ENCODE measurements around the gene GH1. TPM values are rescaled to one million over a fixed set of nuclear protein-coding genes. Genes with fewer than 3 reads are reported as not detected.

Gene GH1
- total and polyA plus RNA-seq, 4 donors, result 5.5 TPM; not detected in 3

DNA sequence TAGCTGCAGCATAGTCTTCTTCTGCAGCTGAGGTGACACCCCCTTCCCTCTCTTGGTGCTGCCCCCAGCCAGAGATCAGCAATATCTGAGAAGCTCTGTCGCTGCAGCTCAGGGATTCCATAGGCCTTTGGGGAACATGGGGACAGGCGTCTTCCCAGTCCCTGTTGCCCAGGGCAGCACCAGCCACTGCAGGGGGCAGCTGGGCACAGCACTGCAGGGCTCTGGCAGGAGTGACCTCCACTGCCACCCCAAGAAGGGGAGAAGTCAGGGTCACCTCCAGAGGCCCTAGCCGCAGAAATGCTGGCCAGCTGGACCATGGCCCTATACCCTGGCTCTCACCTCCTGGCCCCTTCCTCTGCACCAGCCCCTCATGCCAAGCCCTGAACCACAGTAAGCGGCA is 37.2 kb upstream of the GH1 start:
- H3K9me3 ChIP-seq (ENCODE audit: control insufficient read depth, insufficient read depth, low read length), result no peaks in the 10 kb centered on the region
- H3K27ac ChIP-seq (ENCODE audit: low read depth, low read length), result no peak overlapping the region
- no peaks in the 10 kb centered on the region for H3K4me1 ChIP-seq (ENCODE audit: control insufficient read depth, insufficient read depth, low read length)
- WGBS (ENCODE audit: insufficient coverage), result 88% methylated on average over 4 of the region's 4 CpGs
- no peaks in the 10 kb centered on the region for H3K36me3 ChIP-seq (ENCODE audit: control insufficient read depth, insufficient read depth, low read length)
- DNase-seq (ENCODE audit: low read depth in 4 of 6, low spot score in 6 of 6), result no peak
- no peak overlapping the region for H3K4me3 ChIP-seq (ENCODE audit: low read depth, low read length)
- H3K27me3 ChIP-seq (ENCODE audit: control insufficient read depth, insufficient read depth, low read length), result peaks cover 4% of the 10 kb centered on the region

DNA sequence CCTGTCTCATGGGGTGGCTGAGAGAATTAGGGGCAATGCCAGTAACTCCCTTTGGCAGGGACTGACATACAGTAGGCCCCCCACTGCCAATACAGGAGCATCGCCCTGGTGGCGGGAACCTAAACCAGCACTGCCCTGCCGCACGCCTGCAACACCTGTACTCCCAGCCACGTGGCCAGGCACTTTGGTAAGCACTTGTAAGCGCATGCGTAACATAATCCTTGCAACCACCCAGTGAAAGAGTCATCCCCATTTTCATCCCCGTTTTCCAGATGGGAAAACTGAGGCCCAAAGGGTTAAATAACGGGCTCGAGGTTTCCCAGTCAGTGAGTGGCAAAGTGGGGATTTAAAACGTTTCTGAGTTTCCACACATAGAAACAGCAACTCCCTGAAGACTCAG is 36.6 kb upstream of the GH1 start:
- H3K4me1 ChIP-seq (ENCODE audit: control insufficient read depth, insufficient read depth, low read length), result no peaks in the 10 kb centered on the region
- H3K9me3 ChIP-seq (ENCODE audit: control insufficient read depth, insufficient read depth, low read length), result no peaks in the 10 kb centered on the region
- WGBS (ENCODE audit: insufficient coverage), result 81% methylated on average over 8 of the region's 11 CpGs
- H3K36me3 ChIP-seq (ENCODE audit: control insufficient read depth, insufficient read depth, low read length), result no peaks in the 10 kb centered on the region
- H3K27me3 ChIP-seq (ENCODE audit: control insufficient read depth, insufficient read depth, low read length), result no peaks in the 10 kb centered on the region
- DNase-seq (ENCODE audit: low read depth in 4 of 6, low spot score in 6 of 6), result no peak
- no peak overlapping the region for H3K4me3 ChIP-seq (ENCODE audit: low read depth, low read length)
- no peak overlapping the region for H3K27ac ChIP-seq (ENCODE audit: low read depth, low read length)

- no peaks in the 10 kb centered on the region for H3K4me1 ChIP-seq (ENCODE audit: control insufficient read depth, insufficient read depth, low read length)
- WGBS (ENCODE audit: insufficient coverage), result 48% methylated on average over 2 of the region's 11 CpGs
Measured at GRCh38 chr17:63954402-63955063, 35.9 kb upstream of the GH1 start.

GRCh38 chr17:63950940-63951907 is 32.6 kb upstream of the GH1 start:
- no peak for DNase-seq (ENCODE audit: low read depth in 4 of 6, low spot score in 6 of 6)
- 92% methylated on average over 27 of the region's 29 CpGs for WGBS (ENCODE audit: insufficient coverage)
- Histone ChIP-seq H3K4me1 (ENCODE audit: control insufficient read depth, insufficient read depth, low read length) (peaks cover 6% of the 10 kb centered on the region), H3K36me3 (ENCODE audit: control insufficient read depth, insufficient read depth, low read length) (no peaks in the 10 kb centered on the region), H3K27me3 (ENCODE audit: control insufficient read depth, insufficient read depth, low read length) (no peaks in the 10 kb centered on the region), H3K9me3 (ENCODE audit: control insufficient read depth, insufficient read depth, low read length) (no peaks in the 10 kb centered on the region), H3K4me3 (ENCODE audit: low read depth, low read length) (no peak overlapping the region), H3K27ac (ENCODE audit: low read depth, low read length) (no peak overlapping the region)

More at GRCh38 chr17:63954402-63955063, 35.9 kb upstream of the GH1 start:
- Histone ChIP-seq H3K27me3 (ENCODE audit: control insufficient read depth, insufficient read depth, low read length) (no peaks in the 10 kb centered on the region), H3K9me3 (ENCODE audit: control insufficient read depth, insufficient read depth, low read length) (no peaks in the 10 kb centered on the region), H3K4me3 (ENCODE audit: low read depth, low read length) (no peak overlapping the region), H3K27ac (ENCODE audit: low read depth, low read length) (no peak overlapping the region), H3K36me3 (ENCODE audit: control insufficient read depth, insufficient read depth, low read length) (no peaks in the 10 kb centered on the region)
- no peak for DNase-seq (ENCODE audit: low read depth in 4 of 6, low spot score in 6 of 6)

DNA sequence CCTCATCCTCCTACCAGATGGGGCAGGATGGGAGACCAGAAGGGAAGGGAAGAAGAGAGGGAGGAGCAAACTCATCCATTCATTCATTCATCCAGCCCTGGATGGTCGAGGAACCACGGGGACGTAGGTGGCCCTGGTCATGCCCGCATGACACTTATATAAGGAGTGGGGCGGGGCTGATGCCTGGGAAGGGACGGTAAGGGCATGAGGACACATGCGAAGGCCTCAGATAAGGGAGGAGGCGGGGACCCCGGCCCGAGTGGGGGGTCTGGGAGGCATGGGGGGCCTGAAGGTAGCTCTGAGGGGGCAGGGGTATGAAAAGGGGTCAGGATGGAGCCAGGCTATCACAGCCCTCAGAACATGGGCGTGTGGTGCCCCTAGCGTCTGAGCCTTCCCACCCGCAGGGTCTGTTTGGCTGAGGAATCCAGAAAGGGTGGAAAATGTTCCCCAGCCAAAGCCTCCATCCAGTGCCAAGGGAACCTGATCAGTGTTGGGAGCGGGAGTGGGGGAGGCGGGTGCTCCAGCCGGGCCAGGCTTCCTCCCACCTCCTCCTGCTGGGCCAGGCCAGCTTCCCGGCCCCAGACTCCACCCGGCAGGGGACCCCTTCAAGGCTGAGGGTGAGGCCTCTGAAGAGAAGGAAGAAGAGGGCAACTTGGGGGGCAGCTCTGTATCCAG is 31.1 kb upstream of the GH1 start:
- H3K4me3 ChIP-seq (ENCODE audit: low read depth, low read length), result no peak overlapping the region
- no peaks in the 10 kb centered on the region for H3K9me3 ChIP-seq (ENCODE audit: control insufficient read depth, insufficient read depth, low read length)
- WGBS (ENCODE audit: insufficient coverage), result 82% methylated on average over 10 of the region's 18 CpGs
- no peak overlapping the region for H3K27ac ChIP-seq (ENCODE audit: low read depth, low read length)
- no peaks in the 10 kb centered on the region for H3K36me3 ChIP-seq (ENCODE audit: control insufficient read depth, insufficient read depth, low read length)
- peaks cover 6% of the 10 kb centered on the region for H3K4me1 ChIP-seq (ENCODE audit: control insufficient read depth, insufficient read depth, low read length)
- DNase-seq (ENCODE audit: low read depth in 4 of 6, low spot score in 6 of 6), result peak in 1 of 6 donors; percentile 29
- no peaks in the 10 kb centered on the region for H3K27me3 ChIP-seq (ENCODE audit: control insufficient read depth, insufficient read depth, low read length)

DNA sequence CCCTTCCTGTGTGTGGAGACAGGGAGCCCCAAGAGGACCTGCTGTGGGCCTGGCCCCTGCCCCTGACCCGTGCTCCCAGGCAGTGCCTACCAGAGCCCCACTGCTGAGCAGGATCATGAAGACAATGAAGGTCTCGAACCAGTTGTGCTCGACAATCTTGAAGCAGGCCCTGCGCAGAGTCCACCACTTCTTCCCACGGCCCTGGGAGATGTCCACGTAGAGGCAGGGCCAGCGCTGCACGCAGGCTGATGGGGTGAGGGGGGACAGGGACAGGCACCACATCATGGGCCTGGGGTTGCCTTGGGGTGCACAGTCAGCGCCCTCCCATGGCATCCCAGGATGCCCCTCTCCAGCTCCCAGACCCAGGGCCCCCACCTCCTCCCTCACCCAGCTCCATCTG is 29.9 kb upstream of the GH1 start:
- Histone ChIP-seq H3K4me1 (ENCODE audit: control insufficient read depth, insufficient read depth, low read length) (peaks cover 6% of the 10 kb centered on the region), H3K36me3 (ENCODE audit: control insufficient read depth, insufficient read depth, low read length) (no peaks in the 10 kb centered on the region), H3K9me3 (ENCODE audit: control insufficient read depth, insufficient read depth, low read length) (no peaks in the 10 kb centered on the region), H3K27ac (ENCODE audit: low read depth, low read length) (no peak overlapping the region), H3K27me3 (ENCODE audit: control insufficient read depth, insufficient read depth, low read length) (no peaks in the 10 kb centered on the region), H3K4me3 (ENCODE audit: low read depth, low read length) (no peak overlapping the region)
- DNase-seq (ENCODE audit: low read depth in 4 of 6, low spot score in 6 of 6), result no peak
- WGBS (ENCODE audit: insufficient coverage), result 82% methylated on average over 9 of the region's 9 CpGs

GRCh38 chr17:63947711-63948330 is 29.2 kb upstream of the GH1 start:
- WGBS (ENCODE audit: insufficient coverage), result 92% methylated on average over 18 of the region's 18 CpGs
- no peak for DNase-seq (ENCODE audit: low read depth in 4 of 6, low spot score in 6 of 6)
- Histone ChIP-seq H3K27me3 (ENCODE audit: control insufficient read depth, insufficient read depth, low read length) (no peaks in the 10 kb centered on the region), H3K4me3 (ENCODE audit: low read depth, low read length) (no peak overlapping the region), H3K27ac (ENCODE audit: low read depth, low read length) (no peak overlapping the region), H3K4me1 (ENCODE audit: control insufficient read depth, insufficient read depth, low read length) (peaks cover 6% of the 10 kb centered on the region), H3K36me3 (ENCODE audit: control insufficient read depth, insufficient read depth, low read length) (no peaks in the 10 kb centered on the region), H3K9me3 (ENCODE audit: control insufficient read depth, insufficient read depth, low read length) (no peaks in the 10 kb centered on the region)

- H3K27me3 ChIP-seq (ENCODE audit: control insufficient read depth, insufficient read depth, low read length), result no peaks in the 10 kb centered on the region
- H3K9me3 ChIP-seq (ENCODE audit: control insufficient read depth, insufficient read depth, low read length), result no peaks in the 10 kb centered on the region
- 49% methylated on average over 6 of the region's 20 CpGs for WGBS (ENCODE audit: insufficient coverage)
- peaks cover 6% of the 10 kb centered on the region for H3K4me1 ChIP-seq (ENCODE audit: control insufficient read depth, insufficient read depth, low read length)
- DNase-seq (ENCODE audit: low read depth in 4 of 6, low spot score in 6 of 6), result peak in 2 of 6 donors; percentile 27 to 36
- H3K36me3 ChIP-seq (ENCODE audit: control insufficient read depth, insufficient read depth, low read length), result no peaks in the 10 kb centered on the region
- no peak overlapping the region for H3K27ac ChIP-seq (ENCODE audit: low read depth, low read length)
- no peak overlapping the region for H3K4me3 ChIP-seq (ENCODE audit: low read depth, low read length)
Measured at GRCh38 chr17:63946440-63947363, 28.1 kb upstream of the GH1 start.

Measured in spinal cord (tissue), 10 donors.